ENCODE measurements around the gene GPR155. TPM values are rescaled to one million over a fixed set of nuclear protein-coding genes. Genes with fewer than 3 reads are reported as not detected.

Gene GPR155
- total RNA-seq, 1 donor from 2014 or later, result 6.2 TPM

DNA sequence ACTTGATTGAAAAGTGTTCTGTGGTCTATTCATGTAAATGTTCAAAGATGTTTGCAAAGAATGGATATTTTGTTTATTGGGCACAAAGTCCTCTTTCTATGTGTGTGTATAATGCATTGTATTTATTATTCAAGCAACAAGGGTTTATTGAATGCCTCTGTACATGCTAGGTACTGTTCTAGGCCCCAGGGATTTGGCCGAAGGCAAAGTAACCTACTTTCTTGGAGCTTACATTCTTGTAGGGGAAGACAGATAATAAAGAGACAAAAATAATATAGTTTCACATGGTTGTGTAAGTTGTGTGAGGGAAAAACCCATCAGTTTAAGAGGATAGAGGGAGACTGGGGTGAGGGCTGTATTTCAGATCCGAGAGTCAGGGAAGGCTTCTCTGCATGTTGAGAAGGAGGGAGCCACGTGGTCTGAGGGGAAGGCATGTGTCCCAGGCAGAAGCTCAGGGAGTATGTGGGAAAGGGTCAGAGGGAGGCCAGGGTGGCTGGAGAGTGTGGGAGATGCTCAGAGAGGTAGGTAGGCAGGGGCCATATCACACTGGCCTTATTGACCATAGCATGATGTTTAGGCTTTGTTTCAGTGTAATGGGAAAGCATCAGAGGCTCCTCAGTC is 40.4 kb upstream of the GPR155 start:
- DNase-seq (ENCODE audit: extremely low spot score, unreplicated experiment), result no peak

DNA sequence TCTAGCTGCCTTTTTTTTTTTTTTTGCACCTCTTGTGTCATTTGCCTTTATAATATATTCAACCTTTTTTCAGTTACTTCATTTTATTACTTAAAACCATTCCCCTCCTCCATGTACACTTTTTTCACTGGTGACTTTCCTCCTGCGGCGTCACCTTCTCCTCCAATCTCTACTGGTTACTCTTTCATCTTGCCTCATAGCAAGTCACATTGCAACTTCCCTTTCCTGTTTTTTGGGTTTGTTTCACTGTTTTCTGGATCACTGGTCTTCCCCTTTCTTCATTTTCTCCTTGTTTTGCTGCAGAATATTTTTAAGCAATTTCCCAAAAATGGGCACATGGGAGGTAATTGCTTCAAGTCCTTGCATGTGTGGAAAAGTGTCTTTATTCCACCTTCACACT is 37.7 kb upstream of the GPR155 start:
- no peak for TF ChIP-seq CTCF (conservative IDR thresholded peaks at IDR 0.05)
- DNase-seq (ENCODE audit: extremely low spot score, unreplicated experiment), result no peak
- Mint-ChIP-seq H3K27ac (no peak overlapping the region), H3K4me1 (ENCODE audit: unreplicated experiment) (no peaks in the 10 kb centered on the region), H3K27me3 (peaks cover 13% of the 10 kb centered on the region), H3K36me3 (no peaks in the 10 kb centered on the region), H3K4me3 (no peak overlapping the region), H3K9me3 (peaks cover 10% of the 10 kb centered on the region)

More for the DNA sequence above, 40.4 kb upstream of the GPR155 start:
- Mint-ChIP-seq H3K4me3 (no peak overlapping the region), H3K9me3 (peaks cover 9% of the 10 kb centered on the region), H3K27ac (no peak overlapping the region), H3K4me1 (ENCODE audit: unreplicated experiment) (no peaks in the 10 kb centered on the region), H3K27me3 (peaks cover 6% of the 10 kb centered on the region), H3K36me3 (no peaks in the 10 kb centered on the region)
- no peak for TF ChIP-seq CTCF (conservative IDR thresholded peaks at IDR 0.05)

DNA sequence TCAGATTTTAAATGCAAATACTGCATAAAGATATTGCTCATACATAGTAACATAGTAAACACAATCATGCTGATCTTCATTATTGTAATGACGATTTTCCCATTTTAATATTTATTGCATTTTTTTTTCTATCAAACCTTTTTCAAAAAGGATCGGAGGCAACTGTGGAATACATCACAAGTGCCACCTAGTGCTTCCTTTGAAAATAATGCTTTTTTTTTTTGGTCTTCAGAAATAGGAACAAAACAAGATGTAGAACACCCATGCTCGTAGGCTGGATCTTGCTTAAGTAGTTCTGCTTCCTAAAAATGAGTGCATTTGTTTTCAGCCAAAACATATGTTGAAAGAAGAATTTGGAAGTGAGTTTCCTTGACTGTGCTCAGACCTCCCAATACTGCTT is 35.7 kb upstream of the GPR155 start:
- no peaks in the 10 kb centered on the region for H3K36me3 Mint-ChIP-seq
- peak; percentile 33 for TF ChIP-seq CTCF (conservative IDR thresholded peaks at IDR 0.05)
- H3K9me3 Mint-ChIP-seq, result peaks cover 10% of the 10 kb centered on the region
- no peak for DNase-seq (ENCODE audit: extremely low spot score, unreplicated experiment)
- peaks cover 16% of the 10 kb centered on the region for H3K27me3 Mint-ChIP-seq
- no peak overlapping the region for H3K27ac Mint-ChIP-seq
- H3K4me3 Mint-ChIP-seq, result no peak overlapping the region
- no peaks in the 10 kb centered on the region for H3K4me1 Mint-ChIP-seq (ENCODE audit: unreplicated experiment)

GRCh38 chr2:174518395-174518794 is 31.6 kb upstream of the GPR155 start:
- Mint-ChIP-seq H3K4me3 (no peak overlapping the region), H3K4me1 (ENCODE audit: unreplicated experiment) (no peaks in the 10 kb centered on the region), H3K27ac (no peak overlapping the region), H3K27me3 (peaks cover 12% of the 10 kb centered on the region), H3K36me3 (no peaks in the 10 kb centered on the region), H3K9me3 (peaks cover 4% of the 10 kb centered on the region)
- no peak for DNase-seq (ENCODE audit: extremely low spot score, unreplicated experiment)
- TF ChIP-seq CTCF (conservative IDR thresholded peaks at IDR 0.05), result no peak

- Mint-ChIP-seq H3K36me3 (peaks cover 4% of the 10 kb centered on the region), H3K9me3 (peaks cover 8% of the 10 kb centered on the region), H3K4me3 (no peak overlapping the region), H3K27ac (no peak overlapping the region), H3K27me3 (peaks cover 12% of the 10 kb centered on the region), H3K4me1 (ENCODE audit: unreplicated experiment) (no peaks in the 10 kb centered on the region)
- DNase-seq (ENCODE audit: extremely low spot score, unreplicated experiment), result no peak
- TF ChIP-seq CTCF (conservative IDR thresholded peaks at IDR 0.05), result no peak
Observed at GRCh38 chr2:174516501-174517378, 29.9 kb upstream of the GPR155 start.
